ENCODE results near the gene DNASE2B. TPM values are rescaled to one million over a fixed set of nuclear protein-coding genes. Genes with fewer than 3 reads are reported as not detected.
A peak's percentile ranks its signal among the peaks of the same experiment; 100 is the strongest.

The DNASE2B gene
- total and polyA plus RNA-seq, 8 donors: 0.15 to 0.59 (median 0.16) TPM; not detected in 4

DNA sequence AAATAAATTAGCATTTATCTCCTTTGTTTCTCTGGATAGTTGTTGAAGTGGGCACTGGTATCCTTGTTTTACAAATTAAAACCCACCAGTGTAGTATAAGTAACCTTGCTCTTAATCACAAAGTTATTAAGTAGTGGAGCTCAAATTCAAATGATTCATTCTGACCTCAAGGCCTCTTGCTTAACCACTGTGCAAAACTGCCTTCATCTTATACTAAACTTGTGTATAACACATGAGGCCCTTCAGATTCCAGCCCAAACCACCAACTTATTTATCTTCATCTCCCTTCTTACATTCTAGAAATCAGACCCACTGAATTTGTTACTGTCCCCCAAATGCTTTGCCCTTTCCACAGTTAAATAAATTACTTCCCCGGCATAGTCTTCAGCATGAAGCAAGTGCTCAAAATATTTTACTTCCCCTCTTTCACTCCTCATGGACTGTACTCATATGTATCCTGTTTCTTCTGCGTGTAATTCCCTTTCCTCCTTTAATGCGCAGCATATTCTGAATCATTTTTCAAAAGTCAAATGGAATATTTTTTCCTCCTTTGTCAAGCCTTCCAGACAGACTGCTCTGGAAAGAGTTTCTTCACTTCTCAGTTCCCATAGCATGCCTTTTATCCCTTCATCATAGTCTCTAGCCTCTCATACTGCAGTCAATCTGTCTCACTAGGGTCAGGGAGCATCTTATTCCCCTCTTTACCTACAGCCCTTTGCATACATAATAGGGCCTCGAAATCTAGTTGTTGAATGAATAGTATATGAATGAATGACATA, 19.0 kb upstream of the DNASE2B start:
- H3K4me1 ChIP-seq: no peaks in the 10 kb centered on the region
- no peak overlapping the region for H3K27ac ChIP-seq
- intact Hi-C loops (cut with DNase I): no loop called here
- TF ChIP-seq, protein P1, sequence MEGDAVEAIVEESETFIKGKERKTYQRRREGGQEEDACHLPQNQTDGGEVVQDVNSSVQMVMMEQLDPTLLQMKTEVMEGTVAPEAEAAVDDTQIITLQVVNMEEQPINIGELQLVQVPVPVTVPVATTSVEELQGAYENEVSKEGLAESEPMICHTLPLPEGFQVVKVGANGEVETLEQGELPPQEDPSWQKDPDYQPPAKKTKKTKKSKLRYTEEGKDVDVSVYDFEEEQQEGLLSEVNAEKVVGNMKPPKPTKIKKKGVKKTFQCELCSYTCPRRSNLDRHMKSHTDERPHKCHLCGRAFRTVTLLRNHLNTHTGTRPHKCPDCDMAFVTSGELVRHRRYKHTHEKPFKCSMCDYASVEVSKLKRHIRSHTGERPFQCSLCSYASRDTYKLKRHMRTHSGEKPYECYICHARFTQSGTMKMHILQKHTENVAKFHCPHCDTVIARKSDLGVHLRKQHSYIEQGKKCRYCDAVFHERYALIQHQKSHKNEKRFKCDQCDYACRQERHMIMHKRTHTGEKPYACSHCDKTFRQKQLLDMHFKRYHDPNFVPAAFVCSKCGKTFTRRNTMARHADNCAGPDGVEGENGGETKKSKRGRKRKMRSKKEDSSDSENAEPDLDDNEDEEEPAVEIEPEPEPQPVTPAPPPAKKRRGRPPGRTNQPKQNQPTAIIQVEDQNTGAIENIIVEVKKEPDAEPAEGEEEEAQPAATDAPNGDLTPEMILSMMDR (IDR thresholded peaks at IDR 0.05): no peak
- H3K27me3 ChIP-seq: no peaks in the 10 kb centered on the region
- WGBS, 2 donors: 90 to 94% methylated on average over 4 of the region's 4 CpGs
- H3K36me3 ChIP-seq: no peaks in the 10 kb centered on the region
- no peak for FAIRE-seq
- DNase-seq: no peak
- no peaks in the 10 kb centered on the region for H3K9me3 ChIP-seq
- no peak overlapping the region for H3K4me3 ChIP-seq
- peak in 1 of 4 donors; percentile 51 for ATAC-seq

DNA sequence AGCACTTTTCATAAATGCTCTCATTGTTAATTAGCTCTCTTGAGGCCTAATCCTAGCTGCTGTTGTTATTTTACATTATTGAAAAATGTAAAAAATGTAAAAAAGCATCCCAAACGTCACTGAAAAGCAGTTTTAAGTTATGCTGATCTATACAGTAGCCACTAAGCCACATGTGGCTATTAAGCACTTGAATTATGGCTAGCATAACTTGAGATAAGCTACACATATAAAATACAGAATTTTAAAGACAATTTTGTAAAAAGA, 18.4 kb upstream of the DNASE2B start:
- H3K9me3 ChIP-seq: no peaks in the 10 kb centered on the region
- ATAC-seq (no peak), FAIRE-seq (no peak), DNase-seq (no peak)
- no peaks in the 10 kb centered on the region for H3K4me1 ChIP-seq
- intact Hi-C loops (cut with DNase I): no loop called here
- no peak overlapping the region for H3K27ac ChIP-seq
- no peak overlapping the region for H3K4me3 ChIP-seq
- no peaks in the 10 kb centered on the region for H3K27me3 ChIP-seq
- 57 to 70% methylated on average over 1 of the region's 1 CpG for WGBS, 2 donors
- no peaks in the 10 kb centered on the region for H3K36me3 ChIP-seq
- TF ChIP-seq, protein P1 (IDR thresholded peaks at IDR 0.05): no peak

DNA sequence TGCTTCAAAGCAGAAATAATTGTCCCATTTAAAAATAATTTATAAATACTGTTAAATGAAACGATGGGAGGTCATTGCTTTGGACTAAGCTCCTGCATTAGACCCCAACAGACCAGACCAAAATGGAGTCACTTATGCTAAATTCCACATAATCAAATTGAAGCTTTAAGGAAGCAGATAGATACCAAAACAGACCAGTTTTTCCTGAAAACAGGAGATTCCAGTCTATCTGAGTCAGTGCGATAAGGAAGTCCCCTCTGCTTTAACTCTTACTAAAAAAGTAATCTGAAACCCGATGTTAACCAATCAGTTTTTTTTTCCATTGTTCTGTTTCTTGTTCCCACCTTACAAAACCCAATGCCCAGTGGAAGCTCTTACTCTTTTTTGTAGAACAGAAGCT, 16.2 kb upstream of the DNASE2B start:
- 79 to 86% methylated on average over 3 of the region's 3 CpGs for WGBS, 2 donors
- intact Hi-C loops (cut with DNase I): no loop called here
- Histone ChIP-seq H3K27me3 (no peaks in the 10 kb centered on the region), H3K36me3 (no peaks in the 10 kb centered on the region), H3K9me3 (no peaks in the 10 kb centered on the region), H3K4me3 (no peak overlapping the region), H3K27ac (no peak overlapping the region), H3K4me1 (no peaks in the 10 kb centered on the region)
- FAIRE-seq (no peak), DNase-seq (no peak), ATAC-seq (no peak)
- TF ChIP-seq, protein P1 (IDR thresholded peaks at IDR 0.05): no peak

DNA sequence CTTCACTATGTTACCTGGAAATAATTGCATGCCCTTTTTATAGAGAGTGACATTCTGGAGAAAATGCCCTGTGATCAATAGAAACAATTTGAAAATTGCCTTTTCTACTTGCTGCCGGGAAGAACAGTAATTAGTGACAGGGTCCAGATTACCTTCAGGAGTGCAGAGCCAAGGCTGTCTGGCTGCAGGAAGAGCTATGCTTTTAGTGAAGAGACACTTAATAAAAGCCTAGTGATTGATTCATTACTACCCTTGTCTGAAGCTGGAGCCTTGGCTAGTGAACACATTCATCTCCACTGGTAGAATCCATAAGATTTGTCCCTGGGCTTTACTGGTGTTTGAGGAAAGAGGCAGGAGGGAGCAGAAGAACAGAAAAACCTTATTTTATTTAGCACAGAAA, 12.9 kb upstream of the DNASE2B start:
- WGBS, 2 donors: 71 to 79% methylated on average over 1 of the region's 1 CpG
- H3K4me1 ChIP-seq: no peaks in the 10 kb centered on the region
- H3K27ac ChIP-seq: no peak overlapping the region
- intact Hi-C loops (cut with DNase I): no loop called here
- H3K36me3 ChIP-seq: no peaks in the 10 kb centered on the region
- peak in 1 of 4 donors; percentile 29 for ATAC-seq
- TF ChIP-seq, protein P1 (IDR thresholded peaks at IDR 0.05): no peak
- no peak for FAIRE-seq
- H3K9me3 ChIP-seq: no peaks in the 10 kb centered on the region
- no peaks in the 10 kb centered on the region for H3K27me3 ChIP-seq
- no peak overlapping the region for H3K4me3 ChIP-seq
- DNase-seq: no peak

DNA sequence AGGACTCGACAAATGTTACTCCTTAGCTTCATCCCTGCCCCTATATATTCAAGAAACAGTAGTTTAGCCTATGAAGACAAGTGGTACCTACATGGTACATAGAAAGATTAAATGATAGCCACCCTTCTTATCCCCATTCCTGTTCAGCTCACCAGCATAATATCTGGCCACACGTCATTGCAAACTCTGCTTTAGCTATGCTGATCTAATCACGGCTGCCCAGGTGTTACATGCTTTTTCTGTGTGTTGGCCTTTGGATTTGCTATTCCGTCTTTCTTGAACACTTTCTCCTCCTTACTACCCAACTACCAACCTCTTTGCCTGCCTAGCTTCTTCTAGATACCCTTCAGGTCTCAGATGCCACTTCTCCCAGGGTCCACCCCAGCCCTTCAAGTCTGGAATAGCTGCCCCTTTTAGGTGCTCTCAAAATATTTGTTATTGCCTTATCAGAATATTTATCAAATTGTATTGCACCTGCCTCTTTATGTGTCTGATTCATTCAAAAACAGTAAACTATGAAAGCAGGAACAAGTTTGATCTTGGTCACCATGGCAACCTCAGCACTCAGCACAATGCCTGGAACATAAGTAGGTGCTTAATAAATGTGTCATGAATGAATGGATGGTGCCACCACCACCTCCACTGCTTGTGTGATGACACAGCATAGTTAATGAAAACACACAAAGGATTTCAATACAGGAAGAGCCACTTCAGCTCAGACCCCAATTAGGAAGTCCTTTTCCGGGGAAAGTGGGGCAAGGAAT, 11.4 kb upstream of the DNASE2B start:
- FAIRE-seq: no peak
- H3K4me1 ChIP-seq: no peaks in the 10 kb centered on the region
- H3K36me3 ChIP-seq: no peaks in the 10 kb centered on the region
- no peaks in the 10 kb centered on the region for H3K9me3 ChIP-seq
- 86 to 89% methylated on average over 5 of the region's 5 CpGs for WGBS, 2 donors
- ATAC-seq: no peak
- no peak overlapping the region for H3K27ac ChIP-seq
- no peak for DNase-seq
- TF ChIP-seq, protein P1 (IDR thresholded peaks at IDR 0.05): no peak
- no peaks in the 10 kb centered on the region for H3K27me3 ChIP-seq
- intact Hi-C loops (cut with DNase I): no loop called here
- no peak overlapping the region for H3K4me3 ChIP-seq

Measured in pancreas (tissue), 10 donors.